Calu3 (cell line): ENCODE results near the gene RABGAP1. TPM values are rescaled to one million over a fixed set of nuclear protein-coding genes. Genes with fewer than 3 reads are reported as not detected.

Experiments used
- BruUV-seq: library from RNA; stranded (reverse); fragments of 400-500 nt; replicated peaks from 2 replicates; lab custom pipeline; 2021; lab: Mats Ljungman, UMichigan
- CTCF ChIA-PET: fragments of 300-600 bp; sonication (Branson Sonifier 250); formaldehyde crosslinking; loops from one replicate; lab custom pipeline; 2022; ENCODE audit warnings: antibody characterized with exemption; lab: Charles Lee
- DNase-seq: peaks from one replicate; pipeline ENCODE4 v3.0.0; 2022
- H3K27ac Mint-ChIP-seq: one replicate; pipeline ENCODE4 v1.8.0; 2022; ENCODE audit warnings: mixed read lengths; ENCODE audit not compliant: unreplicated experiment
- H3K27me3 Mint-ChIP-seq: one replicate; pipeline ENCODE4 v1.8.0; 2022; ENCODE audit warnings: mixed read lengths; ENCODE audit not compliant: unreplicated experiment
- H3K36me3 Mint-ChIP-seq: one replicate; pipeline ENCODE4 v1.8.0; 2022; ENCODE audit warnings: mild to moderate bottlenecking, moderate library complexity, mixed read lengths; ENCODE audit not compliant: insufficient read depth, unreplicated experiment
- H3K4me1 Mint-ChIP-seq: one replicate; pipeline ENCODE4 v1.8.0; 2022; ENCODE audit warnings: mild to moderate bottlenecking, low read depth, mixed read lengths; ENCODE audit not compliant: unreplicated experiment
- H3K4me3 Mint-ChIP-seq: one replicate; pipeline ENCODE4 v1.8.0; 2022; ENCODE audit warnings: mild to moderate bottlenecking, low read depth, moderate library complexity, mixed read lengths; ENCODE audit not compliant: unreplicated experiment
- H3K9me3 Mint-ChIP-seq: one replicate; pipeline ENCODE4 v1.8.0; 2022; ENCODE audit warnings: low read depth, mixed read lengths; ENCODE audit not compliant: unreplicated experiment
- CTCF ChIP-seq: fragments of 200-600 bp; IDR thresholded peaks from one replicate; pipeline ENCODE4 v1.8.0; 2022; ENCODE audit warnings: antibody characterized with exemption; ENCODE audit not compliant: unreplicated experiment
- intact Hi-C: fragments of 100-400 bp; cut with micrococcal nuclease; formaldehyde crosslinking; loops from one replicate; pipeline ENCODE4 v1.10.0; 2022; ENCODE audit not compliant: unreplicated experiment
- total RNA-seq: library from RNA; stranded (reverse); gene quantifications from 2 replicates; pipeline ENCODE4 v1.2.3, GENCODE V29; 2022

RABGAP1 gene
- total RNA-seq, 1 experiment from 2014 or later = 57.9 TPM

- no peak for TF ChIP-seq CTCF
- no peaks in the 10 kb centered on the region for H3K9me3 Mint-ChIP-seq
Observed at GRCh38 chr9:123131258-123131657, 190.4 kb downstream of the RABGAP1 start.

DNA sequence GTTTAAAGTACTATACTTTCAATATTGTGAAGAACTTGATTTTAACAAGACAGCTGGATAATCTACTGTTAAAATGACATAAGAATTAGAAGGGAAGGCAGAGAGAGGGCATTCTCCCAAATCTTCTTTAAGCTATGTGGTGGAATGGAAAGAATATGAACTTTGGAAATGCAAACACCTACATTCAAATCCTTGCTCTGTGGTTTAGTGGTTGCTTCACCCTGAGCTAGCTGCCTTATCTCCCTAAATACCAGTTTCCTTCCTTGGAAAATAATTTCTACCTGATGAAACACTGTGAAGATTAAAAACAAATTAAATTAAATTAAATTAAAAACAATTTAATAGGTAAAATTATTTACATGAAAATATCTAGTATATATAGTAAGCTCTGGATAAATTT lies 191.2 kb downstream of the RABGAP1 start:
- no peak overlapping the region for H3K4me3 Mint-ChIP-seq
- no peak for DNase-seq
- no peaks in the 10 kb centered on the region for H3K27me3 Mint-ChIP-seq
- BruUV-seq = no TSS peak
- intact Hi-C loops = no loop called here
- H3K27ac Mint-ChIP-seq = no peak overlapping the region
- no peaks in the 10 kb centered on the region for H3K36me3 Mint-ChIP-seq
- CTCF ChIA-PET = no interaction called here
- H3K4me1 Mint-ChIP-seq = no peaks in the 10 kb centered on the region
- TF ChIP-seq CTCF = no peak
- no peaks in the 10 kb centered on the region for H3K9me3 Mint-ChIP-seq

More at GRCh38 chr9:123131258-123131657, 190.4 kb downstream of the RABGAP1 start:
- BruUV-seq = no TSS peak
- CTCF ChIA-PET = interaction anchor here (0.6 kb wide), 1 partner anchor 150 kb away, joined by 3 read pairs; no protein-coding TSS in a partner anchor
- H3K4me3 Mint-ChIP-seq = no peak overlapping the region
- no peaks in the 10 kb centered on the region for H3K36me3 Mint-ChIP-seq
- intact Hi-C loops = no loop called here
- H3K27ac Mint-ChIP-seq = no peak overlapping the region
- no peaks in the 10 kb centered on the region for H3K4me1 Mint-ChIP-seq
- no peak for DNase-seq
- H3K27me3 Mint-ChIP-seq = no peaks in the 10 kb centered on the region

- Mint-ChIP-seq H3K27ac (no peak overlapping the region), H3K9me3 (no peaks in the 10 kb centered on the region), H3K4me3 (no peak overlapping the region), H3K27me3 (no peaks in the 10 kb centered on the region), H3K4me1 (no peaks in the 10 kb centered on the region), H3K36me3 (no peaks in the 10 kb centered on the region)
- CTCF ChIA-PET = no interaction called here
- TF ChIP-seq CTCF = no peak
- no TSS peak for BruUV-seq
- DNase-seq = no peak
- intact Hi-C loops = no loop called here
Observed at GRCh38 chr9:123132696-123133095, 191.9 kb downstream of the RABGAP1 start.

DNA sequence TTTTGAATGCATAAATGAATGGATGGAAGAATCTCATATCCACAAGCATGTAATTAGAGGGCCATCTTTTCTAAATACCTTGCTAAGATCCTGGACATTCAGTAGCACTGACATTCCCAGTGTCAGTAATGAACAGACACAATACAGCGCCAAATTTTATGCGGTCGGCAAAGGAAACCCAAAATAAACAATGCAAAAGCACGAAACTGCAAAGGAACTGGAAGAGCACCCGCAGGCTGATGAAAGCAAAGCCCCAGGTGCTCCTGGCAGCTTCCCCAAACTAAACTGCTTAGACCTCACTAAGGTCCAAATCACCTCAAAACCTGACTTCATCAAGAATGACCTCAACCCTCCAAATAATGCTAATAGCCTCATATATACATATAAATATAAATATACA lies 194.6 kb downstream of the RABGAP1 start:
- no peaks in the 10 kb centered on the region for H3K27me3 Mint-ChIP-seq
- no peak overlapping the region for H3K27ac Mint-ChIP-seq
- H3K4me1 Mint-ChIP-seq = no peaks in the 10 kb centered on the region
- peaks cover 6% of the 10 kb centered on the region for H3K36me3 Mint-ChIP-seq
- no TSS peak for BruUV-seq
- no peaks in the 10 kb centered on the region for H3K9me3 Mint-ChIP-seq
- CTCF ChIA-PET = no interaction called here
- TF ChIP-seq CTCF = no peak
- H3K4me3 Mint-ChIP-seq = no peak overlapping the region
- intact Hi-C loops = no loop called here
- DNase-seq = no peak
